IPS DF 6.9 (cell line): ENCODE results near the gene LIN37.

Experiments used
- DNase-seq: peaks from one replicate; pipeline ENCODE4 v3.0.0-alpha.2; 2013; ENCODE audit warnings: low read depth, low spot score
- H3K27ac ChIP-seq: one replicate; pipeline ENCODE4 v1.5.1; 2013; ENCODE audit warnings: low read length, control low read depth
- H3K27me3 ChIP-seq: 2 replicates; pipeline ENCODE4 v1.6.1; 2013; ENCODE audit warnings: mild to moderate bottlenecking, low read length; ENCODE audit not compliant: control insufficient read depth, insufficient read depth
- H3K36me3 ChIP-seq: 2 replicates; pipeline ENCODE4 v1.6.1; 2013; ENCODE audit warnings: low read length; ENCODE audit not compliant: control insufficient read depth, insufficient read depth
- H3K4me1 ChIP-seq: 2 replicates; pipeline ENCODE4 v1.6.1; 2013; ENCODE audit warnings: low read length; ENCODE audit not compliant: control insufficient read depth, insufficient read depth
- H3K4me3 ChIP-seq: 2 replicates; pipeline ENCODE4 v1.5.1; 2013; ENCODE audit warnings: mild to moderate bottlenecking, low read length
- H3K9me3 ChIP-seq: 2 replicates; pipeline ENCODE4 v1.6.1; 2013; ENCODE audit warnings: low read length, inconsistent platforms; ENCODE audit not compliant: control insufficient read depth, insufficient read depth
- WGBS: extraction: QIAGEN DNeasy Blood & Tissue Kit; methylation state at CpG from one replicate; pipeline ENCODE4 v1.1.7; 2013; ENCODE audit warnings: mixed read lengths, missing lambda C conversion rate; ENCODE audit not compliant: insufficient read length, insufficient coverage; 5-methylcytosine and 5-hydroxymethylcytosine counted together

Gene LIN37, protein sequence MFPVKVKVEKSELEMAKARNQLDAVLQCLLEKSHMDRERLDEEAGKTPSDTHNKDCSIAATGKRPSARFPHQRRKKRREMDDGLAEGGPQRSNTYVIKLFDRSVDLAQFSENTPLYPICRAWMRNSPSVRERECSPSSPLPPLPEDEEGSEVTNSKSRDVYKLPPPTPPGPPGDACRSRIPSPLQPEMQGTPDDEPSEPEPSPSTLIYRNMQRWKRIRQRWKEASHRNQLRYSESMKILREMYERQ

DNA sequence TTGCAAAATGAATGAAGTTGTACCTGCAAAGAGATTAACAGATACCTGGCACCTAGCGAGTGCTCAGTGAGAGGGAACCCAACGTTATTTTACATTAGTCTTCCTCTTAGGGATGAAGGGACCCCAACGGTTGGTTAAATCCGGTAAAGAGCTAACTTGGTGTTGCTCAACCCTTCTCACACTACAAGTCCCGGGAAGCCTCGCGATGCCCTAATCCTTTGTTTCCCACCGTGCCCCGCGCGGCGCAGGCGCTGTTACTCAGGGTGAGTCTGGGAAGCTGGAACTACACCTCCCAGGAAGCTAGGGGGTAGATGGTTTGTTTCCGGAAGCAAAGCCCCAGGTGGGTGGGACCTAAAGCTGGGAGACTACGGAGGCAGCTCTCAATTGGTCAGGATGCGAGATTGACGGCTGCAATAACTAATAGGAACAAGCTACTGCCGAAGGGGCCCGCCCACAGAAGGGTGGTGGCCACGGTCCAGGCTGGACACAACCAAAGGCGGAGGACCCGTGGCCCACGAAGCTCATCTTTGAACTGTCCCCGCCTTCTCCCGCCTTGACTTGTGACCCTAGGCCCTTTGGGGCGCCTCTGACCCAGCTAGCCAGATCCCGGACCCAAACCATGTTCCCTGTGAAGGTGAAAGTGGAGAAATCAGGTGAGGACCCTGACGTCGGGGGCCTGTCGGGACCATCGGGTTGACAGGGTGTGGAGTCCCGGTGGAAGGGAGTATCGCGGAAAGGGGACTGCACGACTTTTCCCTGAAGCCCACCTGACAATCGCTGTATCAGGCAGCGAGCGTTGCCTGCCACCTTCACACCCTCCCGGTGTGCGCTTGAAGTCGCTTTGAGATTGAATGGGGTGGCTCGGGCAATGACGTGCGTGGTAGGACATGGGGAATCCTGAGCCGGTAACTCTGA, at the start of gene LIN37:
TSS of gene LIN37 (plus strand) at position 471 of the 915 bp plus-strand sequence. CDS start at position 620, 149 bp downstream.
- H3K36me3 ChIP-seq: no peaks in the 10 kb centered on the region
- peak within 1 kb of the TSS; percentile 61; the same call in 1 of the 2 replicates for H3K4me3 ChIP-seq
- no peaks in the 10 kb centered on the region for H3K4me1 ChIP-seq
- no CpG with 5 or more reads among the region's 45 CpGs for WGBS
- H3K27me3 ChIP-seq: no peaks in the 10 kb centered on the region
- H3K9me3 ChIP-seq: no peaks in the 10 kb centered on the region
- peak; percentile 97 for DNase-seq
- no peak within 1 kb of the TSS for H3K27ac ChIP-seq

DNA sequence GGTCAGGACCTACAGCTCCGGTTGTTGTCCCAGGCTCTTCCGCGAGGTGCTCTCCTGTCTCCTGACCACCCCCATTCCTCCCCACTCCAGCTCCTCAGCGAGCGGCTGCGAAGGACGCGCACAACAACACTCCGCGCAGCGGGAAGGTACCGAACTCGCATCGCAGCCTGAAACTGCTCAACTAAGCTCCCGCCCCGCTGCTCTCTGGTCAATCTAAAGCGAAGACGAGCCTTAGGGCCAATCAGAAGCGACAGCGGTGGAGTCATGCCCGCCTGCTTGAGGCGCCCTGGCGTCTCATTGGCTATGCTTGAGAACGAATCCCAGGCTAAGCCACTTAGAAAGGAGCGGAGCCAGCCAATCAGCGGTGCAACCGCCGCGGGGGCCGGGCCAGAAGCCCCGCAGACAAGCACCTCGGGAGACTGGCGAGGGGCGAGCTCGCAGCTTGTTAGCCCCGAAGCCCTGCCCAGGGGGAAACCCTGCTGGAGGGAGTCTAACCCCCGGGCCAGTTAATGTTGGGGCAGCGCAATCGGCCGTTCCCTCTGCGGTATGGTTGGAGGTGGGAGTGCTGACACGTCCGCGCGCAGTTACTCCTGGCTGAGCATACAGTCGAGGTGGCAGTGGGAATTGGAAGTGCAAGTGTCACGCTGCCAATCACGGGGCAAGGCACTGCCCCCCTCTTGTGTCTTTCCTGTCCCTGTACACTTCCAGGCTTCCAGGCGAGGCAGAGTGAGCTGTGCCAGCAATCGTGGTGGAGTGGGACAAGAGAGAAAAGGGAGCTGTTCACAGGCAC, 46.0 kb upstream of the LIN37 start:
- peak; percentile 99 for DNase-seq
- Histone ChIP-seq H3K4me3 (peak overlapping the region; percentile 54; the same call in 1 of the 2 replicates), H3K27me3 (no peaks in the 10 kb centered on the region; the same call in 1 of the 2 replicates), H3K27ac (no peak overlapping the region), H3K36me3 (no peaks in the 10 kb centered on the region), H3K4me1 (no peaks in the 10 kb centered on the region), H3K9me3 (no peaks in the 10 kb centered on the region)
- WGBS: no CpG with 5 or more reads among the region's 50 CpGs

DNA sequence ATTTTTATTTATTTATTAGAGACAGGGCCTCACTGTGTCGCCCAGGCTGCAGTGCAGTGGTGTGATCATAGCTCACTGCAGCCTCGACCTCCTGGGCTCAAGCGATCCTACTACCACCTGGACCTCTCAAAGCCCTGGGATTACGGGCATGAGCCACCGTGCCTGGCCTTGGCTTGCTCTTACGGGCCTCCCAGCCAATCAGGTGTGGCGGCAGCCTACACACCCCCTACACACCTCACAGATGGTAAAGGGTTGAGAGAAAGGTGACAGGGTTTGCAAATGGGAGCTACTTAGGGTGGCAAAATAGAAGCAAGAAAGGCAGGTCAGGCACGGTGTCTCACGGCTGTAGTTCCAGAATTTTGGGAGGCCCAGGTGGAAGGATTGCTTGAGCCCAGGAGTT, 45.0 kb upstream of the LIN37 start:
- Histone ChIP-seq H3K4me1 (no peaks in the 10 kb centered on the region), H3K27ac (no peak overlapping the region), H3K36me3 (no peaks in the 10 kb centered on the region), H3K27me3 (no peaks in the 10 kb centered on the region; the same call in 1 of the 2 replicates), H3K4me3 (no peak overlapping the region), H3K9me3 (no peaks in the 10 kb centered on the region)
- DNase-seq: no peak
- WGBS: no CpG with 5 or more reads among the region's 9 CpGs

DNA sequence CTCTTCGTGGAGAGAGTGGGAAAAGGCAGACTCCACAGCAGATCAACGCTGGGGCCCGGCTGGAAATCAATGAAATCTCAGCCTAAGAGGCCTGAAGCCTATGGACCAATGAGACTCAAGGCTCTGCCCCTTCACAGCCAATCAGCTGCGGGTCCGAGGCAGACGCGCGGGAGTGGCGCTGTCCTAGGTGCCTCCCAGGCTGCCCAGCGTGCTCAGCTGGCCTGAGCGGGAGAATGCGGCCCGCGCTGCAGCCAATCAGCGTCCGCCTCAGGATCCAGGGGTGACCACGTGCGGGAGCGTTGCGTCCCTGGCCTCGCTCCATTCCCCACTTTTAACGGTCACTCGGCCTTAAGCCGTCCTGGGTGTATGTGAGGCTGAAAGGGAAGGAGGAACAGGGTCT, 44.2 kb upstream of the LIN37 start, which contains the start of gene ZBTB32:
TSS of gene ZBTB32 (plus strand) at position 341 of the 400 bp plus-strand sequence. CDS start 10,069 bp downstream, outside the sequence.
- WGBS: no CpG with 5 or more reads among the region's 24 CpGs
- Histone ChIP-seq H3K9me3 (no peaks in the 10 kb centered on the region), H3K4me3 (no peak within 1 kb of the TSS), H3K27me3 (no peaks in the 10 kb centered on the region; the same call in 1 of the 2 replicates), H3K4me1 (no peaks in the 10 kb centered on the region), H3K27ac (no peak within 1 kb of the TSS), H3K36me3 (no peaks in the 10 kb centered on the region)
- no peak for DNase-seq

DNA sequence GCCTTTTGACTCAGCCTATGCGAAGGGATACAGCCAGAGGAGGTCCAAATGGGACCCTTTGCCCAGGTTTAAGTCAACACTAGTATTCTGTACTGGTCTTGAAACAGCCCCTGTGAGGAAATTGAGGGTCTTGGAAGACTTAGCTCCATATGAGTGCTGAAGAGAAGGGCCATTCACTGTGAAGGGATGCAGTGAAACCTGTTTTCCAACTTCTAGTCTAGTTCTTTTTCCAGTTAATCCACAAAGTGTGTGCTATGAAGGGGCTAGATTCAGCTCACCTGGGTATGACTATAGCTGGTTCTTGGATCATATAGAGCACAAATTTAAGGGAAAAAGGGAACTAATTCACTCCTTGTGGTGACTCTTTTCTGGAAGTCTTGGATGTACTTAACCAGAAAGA, 40.0 kb upstream of the LIN37 start:
- Histone ChIP-seq H3K36me3 (no peaks in the 10 kb centered on the region), H3K4me1 (no peaks in the 10 kb centered on the region), H3K27me3 (no peaks in the 10 kb centered on the region; the same call in 1 of the 2 replicates), H3K4me3 (no peak overlapping the region), H3K27ac (no peak overlapping the region), H3K9me3 (no peaks in the 10 kb centered on the region)
- WGBS: no CpG with 5 or more reads among the region's 1 CpG
- DNase-seq: no peak

DNA sequence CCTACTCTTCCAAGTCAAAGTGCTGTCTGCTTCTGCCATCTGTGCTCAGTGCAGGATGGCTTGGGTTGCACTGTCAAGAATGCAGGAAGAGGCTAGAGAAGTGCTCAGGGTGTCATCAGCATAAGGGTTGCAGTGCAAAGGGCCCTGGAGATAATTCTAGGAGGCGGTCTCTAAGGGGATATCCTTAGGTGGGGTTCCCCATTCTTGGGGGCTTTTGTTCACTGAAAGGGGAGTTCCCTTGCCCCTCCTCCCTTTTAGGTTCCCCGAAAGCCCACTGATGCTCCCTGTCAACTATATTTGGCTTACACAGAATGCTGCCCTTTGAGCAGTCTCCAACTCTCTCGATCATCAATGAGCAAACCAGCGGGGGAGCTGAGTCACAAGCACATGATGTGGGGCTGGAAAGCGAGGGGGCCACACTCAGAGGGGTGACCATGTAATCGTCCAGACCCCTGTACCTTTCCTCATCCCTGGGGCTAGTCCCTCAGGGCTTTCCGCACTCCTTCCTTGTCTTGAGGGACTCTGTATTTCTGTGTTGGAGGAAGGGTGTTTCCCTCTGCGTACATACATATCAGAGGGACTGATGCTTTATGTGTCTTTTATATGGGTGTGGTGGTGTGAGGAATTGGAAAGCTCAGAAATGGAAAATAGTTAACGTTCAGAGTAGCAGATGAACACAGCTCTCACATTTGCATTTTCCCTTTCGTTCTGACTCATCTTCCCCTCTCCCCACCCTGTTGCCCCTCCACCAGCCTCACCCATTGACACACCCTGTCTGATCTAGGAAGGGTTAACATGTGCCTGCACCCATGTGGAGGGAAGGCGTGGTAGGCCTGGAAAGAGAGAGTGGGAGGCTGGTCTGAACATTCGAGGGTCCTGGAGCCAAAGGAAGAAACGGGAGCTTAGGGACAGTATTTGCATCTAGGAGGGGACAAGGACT, 37.3 kb upstream of the LIN37 start:
- Histone ChIP-seq H3K4me3 (no peak overlapping the region), H3K9me3 (no peaks in the 10 kb centered on the region), H3K36me3 (no peaks in the 10 kb centered on the region), H3K4me1 (peaks cover 8% of the 10 kb centered on the region), H3K27ac (no peak overlapping the region), H3K27me3 (no peaks in the 10 kb centered on the region)
- no peak for DNase-seq
- WGBS: no CpG with 5 or more reads among the region's 13 CpGs

DNA sequence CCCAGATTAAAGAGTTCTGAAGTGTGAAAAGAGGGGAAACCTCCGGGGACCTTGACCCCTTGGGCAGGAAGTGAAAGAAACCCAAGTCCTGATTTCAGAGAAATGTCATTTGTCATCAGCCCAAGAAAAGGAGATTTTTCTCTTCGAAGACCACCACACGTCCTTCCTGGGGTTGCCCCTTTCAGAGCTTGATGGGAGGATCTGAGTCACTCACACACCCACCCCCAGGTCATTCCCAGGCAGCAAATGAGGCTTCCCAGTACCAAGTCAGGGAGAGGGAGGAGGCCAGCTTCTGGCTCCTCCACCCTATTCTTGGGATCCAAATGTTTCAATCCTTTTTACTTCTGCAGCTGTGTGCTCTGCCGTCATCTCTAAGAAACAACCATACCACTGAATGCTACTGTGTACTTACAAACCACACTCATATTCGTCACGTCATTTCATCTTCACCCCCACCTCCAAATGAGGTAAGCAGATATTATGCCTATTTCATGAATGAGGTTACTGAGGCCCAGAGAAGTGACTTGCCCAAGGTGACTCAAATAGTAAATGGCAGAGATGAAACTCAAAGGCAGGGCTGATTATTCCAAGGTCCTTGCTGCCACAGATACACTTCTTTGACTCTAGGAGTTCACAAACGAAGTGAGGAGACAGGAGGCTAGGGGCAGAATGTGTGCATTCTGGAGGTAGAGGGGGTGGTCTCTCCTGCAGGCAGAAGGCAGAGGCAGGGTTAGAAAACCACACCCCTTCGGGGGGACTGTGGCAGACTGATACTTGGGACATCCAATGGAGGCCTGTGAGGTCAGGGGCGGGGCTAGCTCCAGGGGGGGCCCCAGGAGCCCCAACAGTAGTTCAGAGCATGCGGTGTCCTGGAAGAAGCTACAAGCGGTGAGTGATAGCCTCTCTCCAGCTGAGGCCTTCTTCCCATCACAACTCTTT, 35.5 kb upstream of the LIN37 start:
- no CpG with 5 or more reads among the region's 11 CpGs for WGBS
- peaks cover 8% of the 10 kb centered on the region for H3K4me1 ChIP-seq

DNA sequence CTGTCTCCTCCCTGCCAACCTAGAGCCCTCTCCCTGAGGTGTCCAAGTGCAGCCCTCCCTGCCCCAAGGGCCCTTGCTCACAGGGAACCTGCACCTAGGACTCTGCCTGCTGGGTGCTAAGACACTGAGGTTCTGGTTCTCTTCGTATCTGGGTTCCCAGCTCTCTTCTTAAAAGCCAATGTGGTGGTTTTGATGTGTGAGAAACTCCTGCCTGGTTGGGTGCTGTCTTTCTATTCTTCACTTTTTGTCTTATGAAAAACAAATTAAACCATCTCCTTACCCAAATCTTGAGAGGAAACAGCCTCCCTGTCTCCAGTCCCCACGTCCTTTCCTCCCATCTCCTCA, 34.9 kb upstream of the LIN37 start:
- H3K4me3 ChIP-seq: no peak overlapping the region

More for the DNA sequence above, 35.5 kb upstream of the LIN37 start:
- H3K36me3 ChIP-seq: no peaks in the 10 kb centered on the region
- DNase-seq: no peak
- H3K9me3 ChIP-seq: no peaks in the 10 kb centered on the region
- H3K4me3 ChIP-seq: no peak overlapping the region
- H3K27me3 ChIP-seq: no peaks in the 10 kb centered on the region
- H3K27ac ChIP-seq: no peak overlapping the region

More for the DNA sequence above, 34.9 kb upstream of the LIN37 start:
- Histone ChIP-seq H3K27me3 (no peaks in the 10 kb centered on the region), H3K36me3 (no peaks in the 10 kb centered on the region), H3K27ac (no peak overlapping the region), H3K4me1 (peaks cover 8% of the 10 kb centered on the region), H3K9me3 (no peaks in the 10 kb centered on the region)
- no peak for DNase-seq
- no CpG with 5 or more reads among the region's 2 CpGs for WGBS
